Measurements from ENCODE around the gene NCAPH2.

Gene NCAPH2

GRCh38 chr22:50550395-50550794 is 42.4 kb downstream of the NCAPH2 start:
- DNase-seq = no peak

GRCh38 chr22:50551160-50551752 is 43.2 kb downstream of the NCAPH2 start:
- DNase-seq = no peak

GRCh38 chr22:50553310-50553709 is 45.3 kb downstream of the NCAPH2 start:
- DNase-seq = no peak

- DNase-seq = no peak
Observed at GRCh38 chr22:50556703-50557102, 48.7 kb downstream of the NCAPH2 start.

- DNase-seq = no peak
Observed at GRCh38 chr22:50560034-50560433, 52.0 kb downstream of the NCAPH2 start.

GRCh38 chr22:50561401-50562358 is 53.7 kb downstream of the NCAPH2 start:
- DNase-seq = no peak

GRCh38 chr22:50562523-50563412 is 54.7 kb downstream of the NCAPH2 start, which contains the start of gene SYCE3:
Gene SYCE3 (minus strand): TSS chr22:50562919. CDS start chr22:50556405, 6,514 bp downstream.
- DNase-seq = peak; percentile 56

GRCh38 chr22:50563413-50564160 is 55.6 kb downstream of the NCAPH2 start:
- no peak for DNase-seq

GRCh38 chr22:50564289-50564688 is 56.3 kb downstream of the NCAPH2 start:
- no peak for DNase-seq

GRCh38 chr22:50567721-50568252 is 59.8 kb downstream of the NCAPH2 start:
- no peak for DNase-seq

DNA sequence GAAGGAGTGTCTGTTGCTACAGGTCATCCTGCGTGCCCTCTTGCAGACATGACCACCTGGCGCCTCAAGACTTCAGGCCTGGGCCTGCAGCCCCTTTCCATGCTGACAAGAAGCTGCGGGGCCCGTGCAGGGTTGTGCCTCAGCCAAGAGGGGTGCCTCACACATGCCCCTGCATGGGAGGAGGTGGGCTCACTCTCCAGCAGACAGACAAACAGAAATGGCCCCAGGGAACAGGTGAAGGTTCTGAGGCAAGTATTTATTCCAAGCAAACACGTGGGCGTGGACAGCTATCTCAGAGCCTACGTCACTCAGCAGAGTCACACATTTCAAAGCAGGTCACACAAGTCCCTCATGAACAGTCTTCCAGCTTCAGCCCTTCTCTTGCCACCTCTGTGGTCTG is 60.6 kb downstream of the NCAPH2 start:
- DNase-seq = no peak

DNA sequence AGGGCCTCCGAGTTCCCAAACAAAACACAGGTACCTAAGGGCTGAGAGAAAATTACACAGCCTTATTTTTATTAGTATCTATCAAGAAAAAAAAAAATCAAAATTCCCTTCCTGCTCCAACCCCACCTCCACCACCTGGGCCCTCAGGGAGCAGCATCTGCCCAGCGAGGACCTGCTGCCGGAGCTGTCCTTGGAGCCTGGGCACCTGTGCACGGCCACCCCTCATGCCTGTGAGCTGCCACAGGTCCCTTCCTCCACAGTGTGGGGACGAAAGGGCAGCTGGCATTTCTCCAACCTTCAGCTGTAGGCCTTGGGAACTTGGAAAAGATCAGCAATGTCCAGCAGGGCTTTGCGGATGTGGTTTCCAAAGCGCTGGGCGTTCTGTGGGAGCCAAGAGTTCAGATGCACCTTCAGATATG is 61.0 kb downstream of the NCAPH2 start:
- no peak for DNase-seq

- DNase-seq = no peak
Observed at GRCh38 chr22:50569896-50570535, 62.0 kb downstream of the NCAPH2 start.

DNA sequence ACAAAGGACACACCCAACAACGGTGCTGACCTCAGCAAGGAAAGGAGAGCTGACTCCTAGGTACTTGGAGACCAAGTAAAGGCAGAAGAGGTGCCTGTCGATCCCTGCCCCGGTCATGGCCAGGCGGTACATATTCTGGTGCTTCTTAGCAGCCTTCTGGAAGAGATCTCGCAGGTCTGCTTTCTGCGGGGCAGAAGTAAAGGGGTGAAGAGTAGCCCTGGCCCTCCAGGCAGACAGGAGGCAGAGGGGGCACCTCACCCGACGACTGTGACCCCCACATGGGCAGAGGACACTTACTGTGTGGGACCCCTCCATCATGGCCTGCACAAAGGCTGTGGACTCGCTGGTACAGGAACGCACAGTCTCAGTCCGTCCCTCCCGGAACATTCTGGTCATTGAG is 62.8 kb downstream of the NCAPH2 start:
- DNase-seq = no peak

- no peak for DNase-seq
Observed at GRCh38 chr22:50571264-50572175, 63.5 kb downstream of the NCAPH2 start.

- no peak for DNase-seq
Observed at GRCh38 chr22:50572965-50573364, 64.9 kb downstream of the NCAPH2 start.

GRCh38 chr22:50573491-50574382 is 65.7 kb downstream of the NCAPH2 start:
- DNase-seq = no peak

GRCh38 chr22:50574383-50574755 is 66.3 kb downstream of the NCAPH2 start:
- DNase-seq = no peak

Measured in NCI-H2029 treated with DMSO at 0.1 percent for 48 hours (cell line).